K562 (cell line): ENCODE data around the gene ICA1L. TPM values are rescaled to one million over a fixed set of nuclear protein-coding genes. Genes with fewer than 3 reads are reported as not detected.
A peak's percentile ranks its signal among the peaks of the same experiment; 100 is the strongest.

ENCODE experiments used
- ATAC-seq: fragments of 200-7000 bp; cut with Tn5 transposase; 3 replicates; pipeline ENCODE4 v1.9.1; 2020; ENCODE audit warnings: moderate library complexity
- BruUV-seq: library from RNA; stranded (reverse); fragments of 400-500 nt; replicated peaks from 2 replicates; lab custom pipeline; 2021; lab: Mats Ljungman, UMichigan
- CTCF ChIA-PET: fragments of 300-600 bp; formaldehyde crosslinking; extraction: SDS; loops from one replicate; lab custom pipeline; 2021; ENCODE audit warnings: low intra/inter-chr PET ratio; lab: Yijun Ruan, JAX
- POLR2A ChIA-PET: fragments of 300-600, 350-650 bp; sonication (Branson Sonifier 250); formaldehyde crosslinking; extraction: SDS; loops from one replicate; lab custom pipeline; 2021; ENCODE audit warnings: antibody characterized with exemption, inconsistent platforms; lab: Yijun Ruan, JAX
- DNase-seq, 4 experiments: peaks; one replicate each; pipeline versions ENCODE4 v3.0.0 to v3.0.0-alpha.2; 2011 to 2018; ENCODE audit warnings: low spot score in 3 of 4, mixed read lengths in 3 of 4; ENCODE audit errors: extremely low read depth in 1 of 4
- FAIRE-seq: peaks from 2 replicates; lab custom pipeline; 2011; peaks lifted over from hg19 to GRCh38; lab: Jason Lieb, UNC
- H2AFZ ChIP-seq: 2 replicates; pipeline ENCODE4 v1.6.0; 2011; ENCODE audit warnings: low read depth, low read length, control low read depth, inconsistent platforms
- H3K27ac ChIP-seq: fragments of 200-600 bp; 3 replicates; pipeline ENCODE4 v1.8.0; 2011; ENCODE audit warnings: low read depth, mild to moderate bottlenecking, control low read depth, inconsistent platforms, low read length, moderate library complexity, mixed read lengths; ENCODE audit errors: extremely low read depth
- H3K27me3 ChIP-seq, 2 experiments: fragments of 300-600 bp in 1 of 2; 2 replicates in 1 of 2; 3 replicates in 1 of 2; pipeline versions ENCODE4 v1.6.0 to v1.8.0; 2011; ENCODE audit warnings: inconsistent platforms in 2 of 2, low read length in 2 of 2, mild to moderate bottlenecking in 1 of 2, mixed read lengths in 1 of 2, moderate library complexity in 1 of 2; ENCODE audit not compliant: control insufficient read depth in 2 of 2, insufficient read depth in 2 of 2
- H3K36me3 ChIP-seq: fragments of 300-600 bp; 3 replicates; pipeline ENCODE4 v1.8.0; 2011; ENCODE audit warnings: mild to moderate bottlenecking, low read length, inconsistent platforms; ENCODE audit not compliant: control insufficient read depth, insufficient read depth
- H3K4me1 ChIP-seq, 2 experiments: fragments of 200-600 bp in 1 of 2; replicated peaks in 1 of 2; 2 replicates in 1 of 2; 3 replicates in 1 of 2; pipeline versions ENCODE4 v1.5.1 to v1.8.0; 2011; ENCODE audit warnings: inconsistent platforms in 2 of 2, low read length in 2 of 2, mild to moderate bottlenecking in 1 of 2, mixed read lengths in 1 of 2, moderate library complexity in 1 of 2; ENCODE audit not compliant: control insufficient read depth in 2 of 2, insufficient read depth in 2 of 2
- H3K4me2 ChIP-seq: 2 replicates; pipeline ENCODE4 v1.6.1; 2011; ENCODE audit warnings: low read length, control low read depth, inconsistent platforms, mixed read lengths; ENCODE audit not compliant: insufficient read depth
- H3K4me3 ChIP-seq: fragments of 200-600 bp; sonication (generic), shearing (Covaris generic); 2 replicates; pipeline ENCODE4 v1.5.1; 2016; ENCODE audit warnings: control low read depth, inconsistent platforms
- H3K79me2 ChIP-seq: fragments of 200-600 bp; 3 replicates; pipeline ENCODE4 v1.8.0; 2011; ENCODE audit warnings: low read length, inconsistent platforms; ENCODE audit not compliant: control insufficient read depth, insufficient read depth
- H3K9ac ChIP-seq, 2 experiments: 2 replicates each; pipeline versions ENCODE4 v1.6.0 to v1.6.1; 2011; ENCODE audit warnings: low read depth in 2 of 2, low read length in 2 of 2, control low read depth in 1 of 2, inconsistent platforms in 1 of 2, mild to moderate bottlenecking in 1 of 2, mixed read lengths in 1 of 2; ENCODE audit not compliant: insufficient read depth in 1 of 2
- H3K9me1 ChIP-seq: one replicate; pipeline ENCODE4 v1.6.0; 2011; ENCODE audit warnings: inconsistent platforms, mild to moderate bottlenecking, low read length, moderate library complexity; ENCODE audit not compliant: control insufficient read depth, insufficient read depth
- H3K9me3 ChIP-seq: replicated peaks from 2 replicates; pipeline ENCODE4 v1.5.1; 2011; ENCODE audit warnings: low read depth, low read length, inconsistent platforms; ENCODE audit not compliant: control insufficient read depth, insufficient read depth
- H4K20me1 ChIP-seq: replicated peaks from 2 replicates; pipeline ENCODE4 v1.6.1; 2011; ENCODE audit warnings: low read length, inconsistent platforms, mixed read lengths; ENCODE audit not compliant: control insufficient read depth, insufficient read depth
- ARID3B ChIP-seq: fragments of 250-450 bp; sonication (Bioruptor Pico); IDR thresholded peaks from 2 replicates; pipeline ENCODE4 v1.4.0; 2020; ENCODE audit warnings: borderline replicate concordance
- C11orf30 ChIP-seq: fragments of 450-650 bp; IDR thresholded peaks from 2 replicates; pipeline ENCODE4 v1.6.1; 2016; ENCODE audit warnings: low read depth, mild to moderate bottlenecking
- CEBPG ChIP-seq, 3 experiments: fragments of 200-800 bp in 1 of 3; sonication (Bioruptor generic) in 1 of 3; sonication (generic) in 1 of 3; formaldehyde crosslinking in 1 of 3; IDR thresholded peaks in 2 of 3; conservative IDR thresholded peaks in 1 of 3; 2 replicates each; pipeline versions ENCODE4 v1.6.1 to v1.8.0; 2016 to 2022; ENCODE audit warnings: missing compliant biosample characterization in 2 of 3, missing genetic modification characterization in 2 of 3, mild to moderate bottlenecking in 1 of 3, missing genetic modification reagents in 1 of 3
- DMBX1 ChIP-seq: fragments of 250-450 bp; sonication (Bioruptor Pico); IDR thresholded peaks from 2 replicates; pipeline ENCODE4 v1.8.0; 2022; ENCODE audit warnings: inconsistent platforms, mild to moderate bottlenecking, moderate library complexity, borderline replicate concordance
- ELF4 ChIP-seq: fragments of 450-650 bp; formaldehyde crosslinking; IDR thresholded peaks from 2 replicates; pipeline ENCODE4 v1.4.0; 2022; ENCODE audit warnings: missing genetic modification characterization
- ETS2 ChIP-seq: IDR thresholded peaks from 2 replicates; pipeline ENCODE4 v1.6.1; 2016; ENCODE audit warnings: borderline replicate concordance, missing genetic modification characterization, mild to moderate bottlenecking, moderate library complexity, missing compliant biosample characterization; ENCODE audit not compliant: poor library complexity, severe bottlenecking
- HOXB6 ChIP-seq: fragments of 250-450 bp; sonication (Bioruptor Pico); IDR thresholded peaks from 2 replicates; pipeline ENCODE4 v1.5.1; 2022; ENCODE audit warnings: mild to moderate bottlenecking, borderline replicate concordance
- MAFF ChIP-seq: IDR thresholded peaks from 2 replicates; pipeline ENCODE4 v1.6.1; 2012; ENCODE audit warnings: low read length, improper control_type of control experiment
- MAFK ChIP-seq: IDR thresholded peaks from 2 replicates; pipeline ENCODE4 v1.6.1; 2011; ENCODE audit warnings: low read length, improper control_type of control experiment
- PTTG1 ChIP-seq: fragments of 450-650 bp; IDR thresholded peaks from 2 replicates; pipeline ENCODE4 v1.6.1; 2016; ENCODE audit warnings: low read depth, mild to moderate bottlenecking, missing genetic modification characterization, missing compliant biosample characterization
- TCF7 ChIP-seq: sonication (generic); IDR thresholded peaks from 2 replicates; pipeline ENCODE4 v1.6.1; 2016; ENCODE audit warnings: antibody characterized with exemption, borderline replicate concordance
- ZNF232 ChIP-seq: sonication (generic); formaldehyde crosslinking; IDR thresholded peaks from 2 replicates; pipeline ENCODE4 v1.8.0; 2022; ENCODE audit warnings: mild to moderate bottlenecking, missing genetic modification reagents
- ZNF316 ChIP-seq: fragments of 450-650 bp; IDR thresholded peaks from 2 replicates; pipeline ENCODE4 v1.6.1; 2016
- ZZZ3 ChIP-seq: fragments of 450-650 bp; IDR thresholded peaks from 2 replicates; pipeline ENCODE4 v1.6.1; 2016; ENCODE audit warnings: antibody characterized with exemption, mild to moderate bottlenecking, moderate library complexity
- WGBS: fragments of 100-300 bp; shearing (Covaris generic); methylation state at CpG from one replicate; pipeline ENCODE4 v1.1.6; 2016; ENCODE audit warnings: low coverage, mixed read lengths; ENCODE audit not compliant: insufficient coverage; ENCODE audit errors: missing lambda C conversion rate; 5-methylcytosine and 5-hydroxymethylcytosine counted together
- in situ Hi-C: fragments of 300-500 bp; cut with MboI; formaldehyde crosslinking; loops from 4 replicates; pipeline ENCODE4 v1.15.0; 2018; ENCODE audit warnings: inconsistent platforms, mixed read lengths
- intact Hi-C: fragments of 100-400 bp; cut with micrococcal nuclease; formaldehyde crosslinking; loops from 2 replicates; pipeline ENCODE4 v1.14.2; 2022
- polyA plus RNA-seq, 8 experiments: library from polyadenylated mRNA; depleted of rRNA in 4 of 8; stranded (reverse) in 5 of 8; unstranded in 3 of 8; fragments of >200 nt; fragmentation: Nextera tagmentation in 2 of 8; fragmentation: Illumina TruSeq in 1 of 8; extraction: Ambion mirVana in 2 of 8; extraction: Trizol in 1 of 8; gene quantifications; 2 replicates each; pipeline versions ENCODE4 v1.2.1 to v1.2.3, GENCODE V29; 2011 to 2014; ENCODE audit warnings: inconsistent platforms in 1 of 8, missing spikeins in 1 of 8
- total RNA-seq, 7 experiments: library from RNA; depleted of rRNA in 6 of 7; stranded (reverse); fragments of >200 nt in 6 of 7; fragmentation: Illumina TruSeq in 2 of 7; extraction: Trizol in 2 of 7; gene quantifications; 2 replicates each; pipeline versions ENCODE4 v1.2.1 to v1.2.3, GENCODE V29; 2011 to 2021; ENCODE audit warnings: low replicate concordance in 1 of 7

Gene ICA1L
- total and polyA plus RNA-seq, 9 of the 15 experiments (the other 6 are each of a cell fraction or from before 2014, with no cell fraction given) = 0.57 to 1.7 (median 1.1) TPM

- Histone ChIP-seq H3K4me2 (no peak overlapping the region), H3K4me3 (no peak overlapping the region), H3K27ac (no peak overlapping the region), H3K27me3 (no peaks in the 10 kb centered on the region), H4K20me1 (no peaks in the 10 kb centered on the region), H3K9me3 (no peaks in the 10 kb centered on the region), H3K9ac (no peak overlapping the region), H3K79me2 (no peaks in the 10 kb centered on the region), H3K4me1 (no peaks in the 10 kb centered on the region), H2AFZ (no peak overlapping the region), H3K36me3 (0 out of 3 replicates have a peak, but pooled peaks cover 2% of the 10 kb centered on the region), H3K9me1 (no peaks in the 10 kb centered on the region)
- WGBS = no CpG with 5 or more reads among the region's 1 CpG
- no peak for FAIRE-seq
- ATAC-seq = no peak
- intact Hi-C loops (no loop called here), in situ Hi-C loops (no loop called here)
- DNase-seq = no peak
- POLR2A ChIA-PET = no interaction called here
- no peak for TF ChIP-seq TCF7
- no peak for TF ChIP-seq CEBPG (CRISPR knock-in tag; IDR thresholded peaks at IDR 0.05)
- 0 out of 4 replicates have a peak, but pooled peaks of 1 of the 2 experiments have one; percentile 23 for TF ChIP-seq CEBPG (tag; conservative IDR thresholded peaks at IDR 0.05 in 1 of 2, IDR thresholded peaks at IDR 0.05 in 1 of 2)
- TF ChIP-seq ZNF232 (CRISPR knock-in tag) = no peak
- TF ChIP-seq DMBX1 = no peak
- no peak for TF ChIP-seq PTTG1 (tag)
- TF ChIP-seq ZZZ3 = no peak
- CTCF ChIA-PET = interaction anchor here (0.7 kb wide), 1 partner anchor 197 kb away, joined by 3 read pairs; no protein-coding TSS in a partner anchor
- no TSS peak for BruUV-seq
Measured at GRCh38 chr2:202771336-202771735, 100.2 kb downstream of the ICA1L start.

- H3K79me2 ChIP-seq = no peaks in the 10 kb centered on the region
- DNase-seq = no peak
- H3K36me3 ChIP-seq = peaks cover 7% of the 10 kb centered on the region; the same call in 1 of the 3 replicates
- no peaks in the 10 kb centered on the region for H3K9me1 ChIP-seq
- no TSS peak for BruUV-seq
- ATAC-seq = no peak
- no peak overlapping the region for H3K4me3 ChIP-seq
- H3K9me3 ChIP-seq = no peaks in the 10 kb centered on the region
- no peak overlapping the region for H3K27ac ChIP-seq
- no peak for TF ChIP-seq HOXB6
- no peak for TF ChIP-seq ETS2 (tag)
- no peak for TF ChIP-seq ARID3B (CRISPR knock-in tag)
- peak; percentile 16; the same call in 1 of the 2 replicates for TF ChIP-seq MAFK
- peak; percentile 29; the same call in 1 of the 2 replicates for TF ChIP-seq C11orf30
- TF ChIP-seq ZNF316 = peak; percentile 53
- TF ChIP-seq ELF4 = no peak
- TF ChIP-seq MAFF = peak; percentile 33; the same call in 1 of the 2 replicates
- TF ChIP-seq, all 486 proteins: peak for 4
- Histone ChIP-seq H3K4me2 (no peak overlapping the region), H4K20me1 (no peaks in the 10 kb centered on the region), H3K27me3 (no peaks in the 10 kb centered on the region), H2AFZ (no peak overlapping the region), H3K4me1 (no peaks in the 10 kb centered on the region), H3K9ac (no peak overlapping the region)
- no peak for FAIRE-seq
- intact Hi-C loops = no loop called here
- in situ Hi-C loops = no loop called here
- ChIA-PET POLR2A (interaction anchor here (1.6 kb wide), 1 partner anchor 10 kb away, joined by 5 read pairs; no protein-coding TSS in a partner anchor), CTCF (no interaction called here)
Measured at GRCh38 chr2:202769201-202769600, 102.4 kb downstream of the ICA1L start.
